ENCODE results near the gene ARHGEF16.

ARHGEF16 gene

DNA sequence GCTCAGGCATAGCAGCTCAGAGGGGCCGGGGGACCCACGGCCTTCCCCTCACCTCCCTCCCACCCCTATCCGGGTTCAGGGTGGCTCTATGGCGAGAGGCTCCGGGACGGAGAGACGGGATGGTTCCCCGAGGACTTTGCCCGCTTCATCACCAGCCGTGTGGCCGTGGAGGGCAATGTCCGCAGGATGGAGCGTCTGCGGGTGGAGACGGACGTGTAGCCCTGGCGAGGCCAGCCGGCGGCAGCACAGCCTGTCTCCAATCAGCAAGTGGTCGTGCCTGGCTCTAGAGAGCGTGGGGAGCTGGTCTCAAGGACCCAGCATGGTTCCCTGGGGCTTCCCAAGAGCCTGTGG lies 25.9 kb downstream of the ARHGEF16 start:
- peaks cover 0 to 7% (median 0%) of the 10 kb centered on the region in 3 donors for H3K9me3 ChIP-seq
- H3K36me3 ChIP-seq: no peaks in the 10 kb centered on the region
- H3K27ac ChIP-seq: no peak overlapping the region
- no peak for DNase-seq
- intact Hi-C loops (cut with DNase I; ENCODE audit: low total_unique reads): no loop called here
- TF ChIP-seq, protein P1, sequence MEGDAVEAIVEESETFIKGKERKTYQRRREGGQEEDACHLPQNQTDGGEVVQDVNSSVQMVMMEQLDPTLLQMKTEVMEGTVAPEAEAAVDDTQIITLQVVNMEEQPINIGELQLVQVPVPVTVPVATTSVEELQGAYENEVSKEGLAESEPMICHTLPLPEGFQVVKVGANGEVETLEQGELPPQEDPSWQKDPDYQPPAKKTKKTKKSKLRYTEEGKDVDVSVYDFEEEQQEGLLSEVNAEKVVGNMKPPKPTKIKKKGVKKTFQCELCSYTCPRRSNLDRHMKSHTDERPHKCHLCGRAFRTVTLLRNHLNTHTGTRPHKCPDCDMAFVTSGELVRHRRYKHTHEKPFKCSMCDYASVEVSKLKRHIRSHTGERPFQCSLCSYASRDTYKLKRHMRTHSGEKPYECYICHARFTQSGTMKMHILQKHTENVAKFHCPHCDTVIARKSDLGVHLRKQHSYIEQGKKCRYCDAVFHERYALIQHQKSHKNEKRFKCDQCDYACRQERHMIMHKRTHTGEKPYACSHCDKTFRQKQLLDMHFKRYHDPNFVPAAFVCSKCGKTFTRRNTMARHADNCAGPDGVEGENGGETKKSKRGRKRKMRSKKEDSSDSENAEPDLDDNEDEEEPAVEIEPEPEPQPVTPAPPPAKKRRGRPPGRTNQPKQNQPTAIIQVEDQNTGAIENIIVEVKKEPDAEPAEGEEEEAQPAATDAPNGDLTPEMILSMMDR (IDR thresholded peaks at IDR 0.05): no peak
- H3K27me3 ChIP-seq: peaks cover 0 to 43% of the 10 kb centered on the region in 2 donors
- no peaks in the 10 kb centered on the region for H3K4me1 ChIP-seq
- no peak overlapping the region for H3K4me3 ChIP-seq

DNA sequence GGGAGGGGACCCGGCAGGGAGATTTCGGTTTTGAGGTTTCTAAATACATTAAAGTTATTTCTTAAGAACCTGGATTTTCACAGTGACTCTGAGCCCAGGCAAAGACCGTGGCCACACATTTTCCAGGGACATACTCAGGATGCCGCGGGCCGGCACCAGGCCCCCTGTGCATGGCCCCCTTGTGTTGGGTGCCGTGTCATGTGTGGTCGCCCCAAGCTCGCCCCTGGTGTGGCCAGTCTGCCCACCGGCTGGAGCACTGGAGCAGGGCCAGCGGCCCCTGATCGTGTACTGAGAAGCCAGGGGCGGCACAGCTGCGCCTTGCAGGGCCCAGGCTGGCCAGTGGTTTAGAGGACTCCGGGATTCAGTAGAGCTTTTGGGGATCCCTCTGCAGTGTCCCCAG lies 26.6 kb downstream of the ARHGEF16 start:
- Histone ChIP-seq H3K4me1 (no peaks in the 10 kb centered on the region), H3K27me3 (peaks cover 0 to 38% of the 10 kb centered on the region in 2 donors), H3K9me3 (peaks cover 0 to 7% (median 0%) of the 10 kb centered on the region in 3 donors), H3K27ac (no peak overlapping the region), H3K36me3 (no peaks in the 10 kb centered on the region), H3K4me3 (no peak overlapping the region)
- TF ChIP-seq, protein P1 (IDR thresholded peaks at IDR 0.05): no peak
- intact Hi-C loops (cut with DNase I; ENCODE audit: low total_unique reads): no loop called here
- DNase-seq: no peak

DNA sequence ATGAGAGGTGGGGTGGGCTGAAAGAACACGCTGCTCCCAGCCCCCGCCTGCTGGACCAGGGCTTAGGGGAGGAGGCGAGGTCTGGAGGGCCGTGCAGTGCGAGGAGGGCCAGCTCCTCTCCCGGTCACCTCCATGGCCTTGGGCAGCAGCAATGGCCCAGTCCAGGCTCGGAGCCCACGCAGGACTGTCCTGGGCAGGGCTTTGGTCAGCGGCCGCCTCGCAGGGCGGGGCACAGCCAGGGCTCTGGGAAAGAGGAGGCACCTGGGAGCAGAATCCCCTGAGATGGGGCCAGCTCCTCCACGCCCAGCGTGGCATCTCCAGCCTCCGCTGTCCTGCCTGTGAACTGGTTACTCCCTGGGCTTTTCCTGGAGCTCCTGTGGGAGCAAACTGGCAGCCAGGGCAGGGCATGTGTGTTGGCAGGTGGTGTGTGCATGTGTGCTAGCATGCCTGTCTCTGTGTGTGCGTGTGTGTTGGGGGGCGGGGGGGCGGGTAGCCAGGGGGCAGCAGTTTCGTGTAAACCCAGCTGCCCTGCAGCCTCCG lies 27.4 kb downstream of the ARHGEF16 start:
- H3K4me1 ChIP-seq: no peaks in the 10 kb centered on the region
- TF ChIP-seq, protein P1 (IDR thresholded peaks at IDR 0.05): no peak
- intact Hi-C loops (cut with DNase I; ENCODE audit: low total_unique reads): no loop called here
- H3K27ac ChIP-seq: no peak overlapping the region
- no peak overlapping the region for H3K4me3 ChIP-seq
- no peak for DNase-seq
- H3K27me3 ChIP-seq: peaks cover 0 to 29% of the 10 kb centered on the region in 2 donors
- no peaks in the 10 kb centered on the region for H3K36me3 ChIP-seq
- peaks cover 0 to 7% (median 0%) of the 10 kb centered on the region in 3 donors for H3K9me3 ChIP-seq

DNA sequence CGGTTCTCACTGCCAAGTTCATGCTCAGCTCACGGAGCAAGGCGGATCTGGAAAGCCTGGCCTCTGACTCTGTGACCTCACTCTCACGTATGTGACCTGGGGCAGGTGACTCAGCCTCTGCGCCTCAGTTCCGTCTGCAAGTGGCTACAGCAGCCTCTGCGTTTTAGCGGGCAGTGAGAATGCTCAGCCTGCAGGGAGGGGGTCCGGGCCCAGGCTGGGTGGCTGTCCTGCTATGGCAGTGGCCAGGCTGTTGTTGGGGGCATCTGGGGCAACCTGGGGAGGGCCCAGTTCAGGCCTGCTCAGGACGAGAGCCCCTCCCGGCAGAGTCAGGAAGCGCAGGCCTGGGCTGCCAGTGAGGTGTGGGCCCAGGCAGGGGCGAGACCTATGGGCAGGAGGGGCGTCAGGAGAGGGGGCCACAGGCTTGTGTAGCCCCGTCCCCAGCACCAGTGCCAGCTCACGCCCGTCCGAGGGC lies 27.9 kb downstream of the ARHGEF16 start:
- intact Hi-C loops (cut with DNase I; ENCODE audit: low total_unique reads): no loop called here
- TF ChIP-seq, protein P1 (IDR thresholded peaks at IDR 0.05): no peak
- DNase-seq: no peak

DNA sequence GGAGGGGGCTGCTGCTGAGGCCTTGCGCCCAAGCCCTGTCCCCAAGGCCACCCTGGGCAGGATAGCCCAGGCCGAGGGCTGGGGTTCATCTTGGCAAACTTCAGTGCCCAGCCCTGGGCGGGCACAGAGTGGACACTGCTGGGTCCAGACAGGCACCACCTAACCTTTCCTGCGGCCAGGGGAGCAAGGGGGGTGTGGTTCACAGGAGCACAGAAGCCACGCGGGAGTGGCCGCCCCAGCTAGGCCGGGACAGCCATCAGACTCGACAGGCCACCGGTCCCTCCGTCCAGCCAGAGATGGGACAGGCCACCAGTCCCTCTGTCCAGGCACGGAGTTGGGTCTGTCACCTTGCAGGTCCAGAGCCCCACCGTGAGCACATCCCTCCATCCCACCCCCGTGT lies 28.9 kb downstream of the ARHGEF16 start:
- intact Hi-C loops (cut with DNase I; ENCODE audit: low total_unique reads): no loop called here
- H3K27ac ChIP-seq: no peak overlapping the region
- no peak overlapping the region for H3K4me3 ChIP-seq
- H3K27me3 ChIP-seq: peaks cover 0 to 16% of the 10 kb centered on the region in 2 donors
- H3K4me1 ChIP-seq: no peaks in the 10 kb centered on the region
- DNase-seq: no peak
- TF ChIP-seq, protein P1 (IDR thresholded peaks at IDR 0.05): no peak
- H3K36me3 ChIP-seq: peaks cover 0 to 2% (median 0%) of the 10 kb centered on the region in 3 donors
- peaks cover 0 to 12% (median 0%) of the 10 kb centered on the region in 3 donors for H3K9me3 ChIP-seq

More for the DNA sequence above, 27.9 kb downstream of the ARHGEF16 start:
- no peaks in the 10 kb centered on the region for H3K36me3 ChIP-seq
- no peak overlapping the region for H3K27ac ChIP-seq
- no peak overlapping the region for H3K4me3 ChIP-seq
- H3K4me1 ChIP-seq: no peaks in the 10 kb centered on the region
- peaks cover 0 to 7% (median 0%) of the 10 kb centered on the region in 3 donors for H3K9me3 ChIP-seq
- peaks cover 0 to 24% of the 10 kb centered on the region in 2 donors for H3K27me3 ChIP-seq

All from tibial artery (tissue), 4 donors.